ENCODE results near the gene CDH22.

Gene CDH22

DNA sequence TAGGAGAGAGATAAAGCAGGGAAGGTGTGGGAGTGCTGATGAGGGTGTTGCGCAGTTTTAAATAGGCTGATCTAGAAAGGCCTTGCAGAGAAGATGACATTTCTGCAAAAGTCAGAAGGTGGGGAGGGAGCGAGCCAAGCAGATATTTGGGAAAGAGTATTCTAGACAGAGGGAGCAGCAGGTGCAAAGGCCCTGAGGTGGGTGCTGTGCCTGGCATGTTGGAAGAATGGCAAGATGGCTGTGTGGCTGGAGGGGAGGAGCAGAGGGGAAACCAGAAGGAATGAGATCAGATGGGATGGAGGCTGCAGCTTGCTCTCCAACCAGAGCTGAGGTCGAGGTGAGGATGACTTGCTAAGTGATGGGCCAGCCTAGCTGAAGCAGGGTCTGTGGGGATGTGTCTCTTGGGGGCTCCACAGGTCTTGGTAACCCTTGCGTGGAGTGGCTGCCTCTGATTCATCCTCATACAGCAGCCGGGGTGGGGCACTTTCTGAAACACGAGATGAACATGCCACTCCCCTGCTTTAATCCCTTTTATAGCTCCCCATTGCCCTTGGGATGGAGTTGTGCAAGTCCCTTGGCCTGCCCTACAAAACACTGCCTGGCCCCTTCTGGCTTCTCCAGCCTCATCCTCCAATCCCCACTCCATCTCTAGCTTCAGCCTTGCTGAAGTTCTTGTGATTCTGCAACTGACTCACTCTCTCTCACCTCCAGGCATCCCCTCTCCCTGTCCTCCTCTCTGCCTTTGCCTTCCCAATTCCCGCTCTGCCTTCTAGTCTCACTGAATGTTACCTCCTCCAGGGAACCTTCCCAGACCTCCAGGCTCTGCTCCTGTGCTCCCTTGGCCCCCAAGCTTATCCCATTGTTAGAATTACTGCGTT is 94.1 kb downstream of the CDH22 start:
- DNase-seq, result no peak

GRCh38 chr20:46212876-46213275 is 95.4 kb downstream of the CDH22 start:
- no peak for DNase-seq

- no peak for DNase-seq
These were observed 96.0 kb downstream of the CDH22 start for GRCh38 chr20:46212252-46212651.

DNA sequence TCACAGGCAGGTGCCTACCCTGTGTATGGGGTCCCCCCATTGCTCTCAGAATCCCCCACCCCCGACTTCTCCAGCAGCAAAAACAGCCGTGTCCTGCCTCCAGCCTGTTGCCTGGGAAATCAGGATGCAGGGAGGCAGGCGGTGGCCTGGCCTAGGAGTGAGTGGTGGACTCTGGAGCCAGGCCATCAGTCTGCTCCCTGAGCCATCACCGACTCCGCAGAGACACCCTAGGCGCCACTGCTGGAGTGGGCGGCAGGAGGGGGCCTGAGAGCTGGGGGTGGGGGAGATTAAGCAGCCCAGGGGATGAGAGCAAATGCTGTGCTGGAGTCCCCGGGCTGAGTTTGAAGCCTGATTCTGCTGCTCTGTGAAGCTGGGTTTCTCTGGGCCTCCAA is 97.0 kb downstream of the CDH22 start:
- no peak for DNase-seq

- no peak for DNase-seq
These were observed 97.5 kb downstream of the CDH22 start for GRCh38 chr20:46210672-46211330.

- DNase-seq, result no peak
These were observed 98.2 kb downstream of the CDH22 start for GRCh38 chr20:46209930-46210671.

- DNase-seq, result peak; percentile 35 to 59 (median 44)
These were observed 100.5 kb downstream of the CDH22 start for GRCh38 chr20:46207793-46208192.

DNA sequence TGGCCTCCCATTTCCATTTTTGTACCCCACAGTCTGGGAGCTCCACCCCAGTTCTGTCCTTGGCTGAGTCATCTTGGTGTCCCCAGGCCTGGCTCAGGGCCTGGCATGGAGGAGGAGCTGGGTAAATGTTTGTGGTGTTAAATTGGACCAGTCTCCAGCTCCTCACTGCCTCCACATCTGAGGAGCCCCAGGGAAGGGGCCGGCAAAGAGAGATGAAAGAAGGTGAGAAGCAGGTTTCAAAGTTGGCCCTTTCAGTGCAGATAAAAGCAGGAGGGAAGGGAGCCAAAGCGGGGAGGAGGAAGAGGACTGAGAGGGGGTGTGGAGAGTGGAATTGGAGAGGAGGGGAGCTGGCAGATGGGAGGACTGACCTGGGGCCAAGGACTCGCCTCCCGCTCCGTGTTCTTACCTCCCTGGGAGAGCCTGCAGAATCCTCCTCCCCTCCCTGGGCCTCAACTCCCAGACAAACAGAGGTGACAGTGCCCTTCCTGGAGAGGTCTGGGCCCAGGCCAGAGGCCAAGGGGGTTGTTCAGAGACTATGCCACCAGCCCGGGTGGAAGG is 101.2 kb downstream of the CDH22 start:
- DNase-seq, result peak in 2 of 4 experiments; percentile 30 to 36

DNA sequence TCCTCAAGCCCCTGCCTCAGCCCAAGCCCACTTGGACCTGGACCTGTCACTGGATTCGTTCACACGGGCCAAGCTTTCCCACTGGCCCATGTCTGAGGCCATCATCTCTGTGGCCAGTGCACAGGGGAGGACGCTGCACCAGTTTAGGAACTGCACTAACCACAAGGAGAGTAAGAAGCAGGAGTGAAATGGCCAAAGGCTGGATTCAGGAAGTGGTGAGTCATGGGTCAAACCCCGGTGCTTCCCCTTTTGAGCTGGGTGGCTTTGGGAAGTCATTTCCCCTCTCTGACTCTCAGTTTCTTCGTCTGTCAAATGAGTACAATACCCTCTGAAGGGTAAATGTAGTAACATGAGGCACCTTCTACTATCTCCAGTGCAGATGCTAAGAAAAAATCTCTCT is 102.3 kb downstream of the CDH22 start:
- DNase-seq, result peak; percentile 91 to 96 (median 94)

GRCh38 chr20:46205349-46205748 is 102.9 kb downstream of the CDH22 start:
- peak in 3 of 4 experiments; percentile 28 to 52 (median 37) for DNase-seq

DNA sequence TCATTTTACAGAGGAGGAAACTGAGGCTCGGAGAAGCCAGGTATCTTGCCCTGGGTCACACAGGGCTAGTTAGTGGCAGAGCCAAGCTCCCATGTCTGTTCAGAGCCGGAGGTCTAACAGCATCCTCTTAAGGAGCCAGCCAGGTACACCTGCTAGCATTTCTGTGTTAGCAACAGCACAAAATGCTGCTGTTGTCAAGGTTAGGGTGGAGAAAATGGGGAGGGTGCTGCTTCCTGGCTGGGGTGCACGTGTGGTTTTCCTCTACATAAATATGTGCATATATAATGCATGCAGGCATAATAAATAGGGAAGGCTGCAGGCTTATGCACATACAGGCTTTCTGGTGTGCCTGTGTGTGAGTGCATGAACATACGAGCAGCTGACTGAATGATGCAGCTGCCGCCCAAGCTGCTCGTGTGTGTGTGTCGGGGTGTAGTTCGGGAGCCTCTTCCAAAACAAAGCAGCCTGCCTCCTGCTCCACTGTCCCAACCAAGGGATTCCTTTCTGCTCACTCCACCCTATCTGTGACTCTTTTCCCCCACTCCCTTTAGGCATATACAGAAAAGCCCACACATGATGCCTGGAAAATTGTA is 103.6 kb downstream of the CDH22 start:
- DNase-seq, result peak in 2 of 4 experiments; percentile 28 to 37

DNA sequence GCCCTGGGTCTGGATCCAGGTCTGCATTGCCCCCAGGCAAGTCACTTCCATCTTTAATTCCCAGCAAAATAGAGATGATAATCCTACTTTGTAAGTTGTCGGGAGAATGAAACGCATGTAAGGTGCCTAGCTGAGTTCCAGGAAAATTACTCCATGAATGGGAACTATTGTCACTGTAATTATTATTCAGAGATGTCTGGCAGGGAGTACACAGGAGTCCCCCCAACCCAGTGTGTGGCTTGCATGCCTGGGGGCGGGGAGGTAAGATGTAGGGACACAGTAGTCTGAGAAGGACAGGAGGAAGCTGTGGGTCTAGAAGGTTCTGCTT is 104.8 kb downstream of the CDH22 start:
- peak in 1 of 4 experiments; percentile 22 for DNase-seq

- DNase-seq, result no peak
These were observed 105.4 kb downstream of the CDH22 start for GRCh38 chr20:46202766-46203509.

DNA sequence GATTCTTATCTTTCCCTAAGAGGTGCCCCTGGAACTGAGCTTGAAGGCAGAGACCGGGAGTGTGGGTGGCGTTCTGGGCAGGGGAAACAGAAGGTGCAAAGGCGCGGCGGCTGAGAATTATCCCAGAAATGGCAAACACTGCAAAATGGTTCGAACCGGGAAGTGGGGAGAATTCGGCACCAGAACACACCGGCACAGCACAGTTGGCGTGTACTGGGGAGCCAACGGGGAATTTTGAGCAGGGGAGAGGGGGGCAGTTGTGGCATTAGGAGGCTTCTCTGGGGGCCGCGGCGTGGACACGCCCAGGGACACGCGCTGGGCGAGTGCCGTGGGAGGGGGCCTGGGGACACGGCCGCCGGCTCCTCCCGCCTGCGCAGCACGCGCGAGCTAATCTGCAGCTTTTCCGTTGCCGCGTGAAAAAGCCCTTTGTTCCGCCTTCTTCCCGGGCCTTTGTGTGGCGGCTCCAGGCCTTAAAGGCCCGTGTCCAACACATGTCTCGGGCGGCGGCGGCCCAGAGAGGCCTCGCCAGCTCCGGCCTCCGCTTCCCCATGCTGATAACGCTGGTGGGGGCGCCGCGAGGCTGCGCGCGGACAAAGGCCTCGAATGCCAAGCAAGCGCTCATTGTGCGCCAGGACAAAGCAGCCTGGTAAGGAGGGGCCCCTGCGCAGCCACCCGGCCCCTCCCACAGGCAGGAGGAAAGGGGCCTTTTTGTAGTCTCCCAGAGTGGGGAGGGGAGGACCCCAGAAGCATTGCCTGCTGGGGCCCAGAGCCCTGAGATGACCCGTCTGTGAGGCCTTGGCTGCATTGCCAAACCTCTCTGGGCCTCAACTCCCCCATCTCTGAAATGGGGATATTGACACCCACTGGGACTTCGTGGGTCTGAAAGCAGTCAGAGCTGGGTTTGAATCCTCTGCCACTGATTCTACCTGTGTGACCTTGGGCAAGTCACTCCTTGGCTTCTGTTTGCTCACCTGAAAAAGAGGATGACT is 107.4 kb downstream of the CDH22 start:
- peak in 2 of 4 experiments; percentile 44 to 50 for DNase-seq

DNA sequence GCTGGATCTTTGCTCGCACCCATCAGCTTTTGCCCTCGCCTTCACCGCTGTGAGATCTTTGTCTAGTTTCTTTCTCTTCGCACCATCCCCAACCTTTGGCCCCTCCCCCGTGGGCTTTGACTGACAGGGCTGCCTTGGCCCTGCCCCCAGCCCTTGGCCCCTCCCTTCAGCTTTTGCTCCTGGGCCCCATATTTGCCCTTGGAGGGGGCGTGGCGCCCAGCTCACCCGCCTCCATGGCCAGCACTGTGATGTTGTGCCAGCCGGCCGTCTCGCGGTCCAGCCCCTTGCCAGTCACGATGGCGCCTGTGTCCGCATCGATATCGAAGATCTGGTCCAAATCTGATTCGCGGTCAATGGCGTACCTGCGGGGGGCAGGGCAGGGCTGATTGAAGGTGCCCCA is 109.1 kb downstream of the CDH22 start:
- DNase-seq, result peak in 1 of 4 experiments; percentile 36

DNA sequence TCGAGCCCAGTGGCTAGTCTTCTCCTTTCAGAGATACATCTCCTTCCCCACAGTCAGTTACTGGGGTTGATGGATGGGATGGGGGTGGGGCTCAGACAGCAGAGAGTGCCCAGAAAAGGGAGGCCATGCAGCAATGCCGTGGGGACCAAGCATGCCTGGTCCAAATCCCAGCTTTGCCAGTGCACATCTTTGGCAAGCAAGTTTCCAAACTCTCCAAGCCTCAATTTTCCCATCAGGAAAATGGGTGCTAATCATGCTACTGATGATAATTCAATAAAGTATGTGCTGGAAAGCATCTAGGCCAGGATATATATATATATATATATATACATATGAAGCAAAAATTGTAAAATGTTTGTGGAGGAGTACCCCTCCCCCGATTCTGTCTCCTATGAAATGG is 111.3 kb downstream of the CDH22 start:
- no peak for DNase-seq

DNA sequence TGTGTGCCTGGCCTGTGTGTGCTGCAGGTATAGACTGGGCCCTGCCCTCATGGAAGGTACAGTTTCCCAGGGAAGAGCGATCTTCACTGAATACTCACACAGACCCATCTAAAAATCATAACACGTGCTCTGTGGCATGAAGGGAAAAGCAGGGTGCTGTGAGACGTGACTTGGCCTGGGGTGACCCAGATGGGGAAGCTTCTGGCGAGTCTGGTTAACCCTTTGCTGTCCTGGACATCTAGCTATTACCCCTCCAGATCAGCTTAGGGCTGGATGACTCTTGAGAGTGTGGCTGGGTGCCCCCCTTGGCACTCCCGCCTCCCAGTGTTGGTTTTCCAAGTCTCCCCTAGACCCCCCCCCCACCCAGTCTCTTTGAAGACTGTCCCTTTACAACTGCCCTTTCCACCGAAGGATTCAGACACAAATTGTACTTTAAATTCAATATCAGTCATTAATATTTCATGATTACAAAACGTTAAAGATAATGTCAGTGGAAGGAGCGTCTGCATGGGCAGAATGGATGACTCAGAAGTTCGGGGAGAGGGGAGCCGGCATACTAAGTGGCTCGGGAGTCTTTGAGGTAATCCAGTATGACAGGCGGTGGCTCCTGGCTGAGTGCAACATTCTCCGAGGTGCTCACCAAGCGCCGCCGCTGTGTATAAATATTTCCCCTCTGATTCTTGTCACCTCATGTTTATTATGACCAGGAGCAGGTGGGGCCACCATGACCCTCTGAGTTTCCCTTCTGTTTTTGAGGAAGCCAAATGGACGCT is 112.8 kb downstream of the CDH22 start:
- DNase-seq, result no peak

DNA sequence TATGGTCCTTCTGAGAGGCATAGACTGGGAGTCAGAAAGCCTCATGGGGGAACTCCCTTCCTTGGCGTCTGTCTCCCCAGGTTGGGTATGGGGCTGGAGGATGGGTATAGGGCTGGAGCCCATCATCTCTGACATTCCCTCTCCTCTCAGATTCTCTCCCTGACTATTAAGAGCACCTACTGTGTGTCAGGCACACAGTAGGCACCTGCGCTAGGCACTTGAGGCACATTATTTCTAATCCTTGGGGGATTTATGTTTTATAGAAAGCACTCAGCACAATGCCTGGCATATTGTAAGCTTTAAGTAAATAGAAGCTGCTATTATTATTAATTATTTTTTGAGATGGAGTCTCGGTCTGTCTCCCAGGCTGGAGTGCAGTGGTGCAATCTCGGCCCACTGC is 113.9 kb downstream of the CDH22 start:
- DNase-seq, result no peak

DNA sequence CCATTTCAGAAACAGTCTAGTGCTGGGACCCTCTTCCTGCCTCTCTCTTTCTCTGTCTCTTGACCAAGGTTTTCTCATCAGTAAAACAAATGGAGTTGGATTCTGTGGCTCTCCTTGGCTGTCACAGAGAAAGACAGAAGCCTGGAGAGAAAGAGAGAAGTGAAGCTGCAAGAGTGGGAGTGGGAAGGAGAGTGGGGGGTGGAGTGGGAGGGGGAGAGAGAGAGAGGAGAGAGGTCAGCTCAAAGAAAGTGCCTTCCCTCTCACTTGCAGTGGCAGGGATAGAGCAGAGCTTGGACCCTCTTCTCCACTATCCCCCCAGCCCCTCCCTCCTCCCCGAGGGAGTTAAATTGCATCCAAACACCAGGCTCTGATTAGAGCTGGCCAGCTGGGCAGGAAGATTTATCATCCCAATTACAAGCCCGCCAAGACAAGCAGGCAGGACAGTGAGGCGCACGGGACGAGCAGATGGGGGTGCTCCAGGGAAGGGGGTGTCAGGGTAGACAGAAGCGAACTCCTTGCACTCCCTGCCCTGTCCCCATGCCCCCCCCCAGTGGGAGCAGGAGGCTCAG is 115.8 kb downstream of the CDH22 start:
- peak in 1 of 4 experiments; percentile 31 for DNase-seq
